A549 treated with CORT108297 at 1 μM for 4 hours (cell line): ENCODE results near the gene ARID1A. TPM values are rescaled to one million over a fixed set of nuclear protein-coding genes. Genes with fewer than 3 reads are reported as not detected.

Experiments used
- total RNA-seq: library from RNA; stranded (reverse); fragments of 200-300 nt; extraction: Qiagen RNA extraction; gene quantifications from 5 replicates; pipeline ENCODE4 v1.2.3, GENCODE V29; 2022

ARID1A gene
- total RNA-seq: 30.8 to 32.8 TPM (median 32.5 TPM) in 5 replicates

DNA sequence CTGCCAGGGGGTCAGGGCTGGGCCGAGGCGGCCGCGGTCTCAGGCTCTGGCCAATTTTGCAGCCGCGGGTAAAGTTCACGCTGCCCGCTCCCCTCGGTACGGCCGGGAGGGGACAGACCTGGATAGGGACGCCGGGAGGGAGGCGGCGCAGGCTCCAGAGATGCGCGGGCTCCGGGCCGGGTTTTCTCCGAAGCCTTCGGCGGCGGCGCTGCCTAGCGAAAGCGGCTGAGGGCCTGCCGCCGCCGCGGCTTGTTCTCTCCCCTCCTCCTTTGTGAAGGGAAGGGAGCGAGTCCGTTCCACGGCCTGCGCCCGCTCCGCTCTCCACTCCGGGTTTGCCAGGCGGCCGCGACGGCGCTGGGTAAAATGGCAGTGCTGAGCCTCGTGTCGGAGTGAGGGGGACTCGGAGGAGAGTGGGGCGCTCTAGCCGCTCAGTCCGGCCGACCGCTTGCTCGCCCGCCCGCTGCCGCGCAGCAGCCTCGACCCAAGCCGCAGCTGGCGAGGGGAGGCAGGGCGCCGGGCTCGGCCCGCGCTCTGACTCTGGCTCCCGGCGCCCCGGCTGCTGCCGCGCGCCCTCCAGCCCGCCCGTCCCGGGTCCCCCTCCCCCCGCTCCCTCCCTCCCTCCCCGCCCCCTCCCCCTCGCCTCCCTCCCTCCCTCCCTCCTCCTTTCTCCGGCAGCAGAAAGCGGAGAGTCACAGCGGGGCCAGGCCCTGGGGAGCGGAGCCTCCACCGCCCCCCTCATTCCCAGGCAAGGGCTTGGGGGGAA lies at the start of gene ARID1A:
ARID1A (plus strand) TSS at position 660 of the 763 bp plus-strand sequence. CDS start 389 bp downstream, outside the sequence.

DNA sequence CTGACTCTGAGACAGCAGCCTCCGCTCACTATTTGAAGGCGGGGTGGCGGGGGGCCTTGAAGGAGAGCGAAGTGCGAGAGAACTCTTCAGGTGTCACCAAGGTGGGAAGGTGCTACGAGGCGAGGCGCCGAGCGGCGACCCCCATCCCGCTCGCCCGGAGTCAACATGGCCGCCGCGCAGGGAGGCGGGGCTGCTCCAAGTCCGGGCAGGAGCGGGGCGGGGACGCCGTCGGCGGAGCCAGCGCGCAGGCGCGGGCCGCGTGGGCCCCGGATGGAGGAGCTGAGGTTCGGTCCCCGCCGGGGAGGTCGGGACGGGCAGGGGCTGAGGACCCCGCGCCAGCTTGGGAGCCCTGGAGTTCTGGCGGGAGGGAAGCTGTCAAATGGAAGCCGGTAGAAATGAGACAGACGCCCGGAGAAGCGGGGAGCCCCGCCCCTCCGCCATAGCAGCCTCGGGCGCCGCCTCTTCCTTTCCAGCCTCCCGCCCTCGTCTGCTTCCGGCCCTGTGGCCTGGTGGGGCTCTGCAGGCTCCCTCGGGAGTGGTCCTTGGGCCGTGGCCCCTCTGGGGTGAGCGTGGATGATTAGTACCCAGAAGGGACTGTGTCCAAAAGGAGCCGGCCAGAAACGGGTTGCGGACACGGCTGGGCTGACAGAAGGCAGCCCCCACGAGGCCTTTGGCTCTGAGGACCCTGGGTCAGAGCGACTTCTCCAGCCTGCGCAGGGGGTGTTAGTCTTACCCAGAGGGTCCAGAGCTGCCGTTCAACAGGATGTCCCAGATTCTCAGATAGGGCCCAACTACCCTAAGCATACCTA lies 92.1 kb downstream of the ARID1A start, which contains the start of gene PIGV:
PIGV (plus strand) TSS at position 245 of the 809 bp plus-strand sequence. CDS start 2,866 bp downstream, outside the sequence.

DNA sequence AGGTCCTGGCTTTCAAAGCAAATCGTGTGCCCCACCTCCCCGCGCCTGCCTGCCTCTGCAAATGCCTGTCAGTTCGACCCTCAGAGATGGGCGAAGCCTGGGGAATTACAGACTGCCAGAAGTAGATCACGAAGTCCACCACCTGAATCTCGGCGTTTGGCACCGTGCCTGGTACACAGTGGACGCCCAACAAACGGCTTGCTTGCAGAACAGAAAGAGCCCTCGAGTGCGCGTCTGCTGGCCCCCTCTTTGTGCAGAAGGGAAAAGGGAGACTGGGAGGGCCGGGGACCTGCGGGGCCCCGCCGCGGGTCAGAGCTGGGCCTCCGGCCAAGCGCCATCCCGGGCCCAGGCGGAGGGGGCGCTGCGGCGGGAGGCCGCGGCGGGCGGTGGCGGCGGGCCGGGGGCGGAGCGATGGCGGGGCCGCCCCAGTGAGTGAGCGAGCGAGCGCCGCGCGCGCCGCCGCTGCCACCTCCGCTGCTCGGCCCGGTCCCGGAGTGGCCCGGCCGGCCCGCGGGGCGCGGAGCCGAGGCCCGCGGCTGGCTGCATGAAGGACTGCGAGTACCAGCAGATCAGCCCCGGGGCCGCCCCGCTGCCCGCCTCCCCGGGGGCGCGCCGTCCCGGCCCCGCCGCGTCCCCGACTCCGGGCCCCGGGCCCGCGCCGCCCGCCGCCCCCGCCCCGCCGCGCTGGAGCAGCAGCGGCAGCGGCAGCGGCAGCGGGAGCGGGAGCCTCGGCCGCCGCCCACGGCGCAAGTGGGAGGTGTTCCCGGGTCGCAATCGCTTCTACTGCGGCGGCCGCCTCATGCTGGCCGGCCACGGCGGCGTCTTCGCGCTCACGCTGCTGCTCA lies 130.7 kb downstream of the ARID1A start, which contains the start of gene ZDHHC18:
ZDHHC18 (plus strand) TSS at position 428 of the 845 bp plus-strand sequence; CDS start at position 545, 117 bp downstream.

Other genes with a start within 250 kb of the ARID1A start
- 328 to 421 TPM (median 343 TPM) in 5 replicates for gene HMGN2, start 223.6 kb upstream of the ARID1A start, total RNA-seq
- gene RPS6KA1, start 166.3 kb upstream of the ARID1A start, total RNA-seq: 15.2 to 18.2 TPM (median 16.7 TPM) in 5 replicates
- 5.8 to 7.4 TPM (median 6.7 TPM) in 5 replicates for gene PIGV, start 91.9 kb downstream of the ARID1A start, total RNA-seq
- gene ZDHHC18, start 130.7 kb downstream of the ARID1A start, total RNA-seq: 35.5 to 43.5 TPM (median 42.7 TPM) in 5 replicates
- 478 to 638 TPM (median 601 TPM) in 5 replicates for gene SFN, start 167.1 kb downstream of the ARID1A start, total RNA-seq
- 18.0 to 29.3 TPM (median 28.1 TPM) in 5 replicates for gene GPN2, start 194.3 kb downstream of the ARID1A start, total RNA-seq
- 8.9 to 11.8 TPM (median 10.7 TPM) in 5 replicates for gene GPATCH3, start 204.5 kb downstream of the ARID1A start, total RNA-seq
- gene NR0B2, start 218.0 kb downstream of the ARID1A start, total RNA-seq: 0.07 TPM in 1 of 5 replicates, not detected in the others
- gene NUDC, start 225.7 kb downstream of the ARID1A start, total RNA-seq: 121 to 141 TPM (median 129 TPM) in 5 replicates